Common myeloid progenitor, CD34-positive (primary cell): ENCODE measurements around the gene VWF.

Experiments used
- CTCF ChIA-PET: fragments of 350-600 bp; sonication (Branson Sonifier 250); formaldehyde crosslinking; loops from one replicate; lab custom pipeline; 2021; ENCODE audit warnings: antibody characterized with exemption; lab: Charles Lee
- POLR2A ChIA-PET: fragments of 350-600 bp; sonication (Branson Sonifier 250); formaldehyde crosslinking; loops from one replicate; lab custom pipeline; 2021; ENCODE audit warnings: antibody characterized with exemption; lab: Charles Lee
- DNase-seq, 3 donors: peaks; one replicate each; pipeline versions ENCODE4 v3.0.0 to v3.0.0-alpha.2; 2013
- H3K27ac ChIP-seq, 2 experiments: 1 replicate in 1 of 2; 2 replicates in 1 of 2; pipeline ENCODE4 v1.7.0; 2013; ENCODE audit warnings: inconsistent platforms in 2 of 2, low read length in 2 of 2, mild to moderate bottlenecking in 2 of 2, low read depth in 1 of 2, moderate library complexity in 1 of 2; ENCODE audit not compliant: severe bottlenecking in 2 of 2, insufficient read depth in 1 of 2, poor library complexity in 1 of 2
- H3K27me3 ChIP-seq, 5 experiments: replicated peaks in 2 of 5; 1 replicate in 3 of 5; 2 replicates in 2 of 5; pipeline versions ENCODE4 v1.6.1 to v1.7.0; 2013; ENCODE audit warnings: low read length in 4 of 5, mild to moderate bottlenecking in 2 of 5, moderate library complexity in 2 of 5, inconsistent platforms in 1 of 5; ENCODE audit not compliant: insufficient read depth in 5 of 5, control insufficient read depth in 4 of 5
- H3K36me3 ChIP-seq, 4 experiments: 1 replicate in 2 of 4; 2 replicates in 2 of 4; pipeline versions ENCODE4 v1.6.1 to v1.7.0; 2013; ENCODE audit warnings: low read length in 3 of 4, control low read depth in 1 of 4, mild to moderate bottlenecking in 1 of 4; ENCODE audit not compliant: control insufficient read depth in 4 of 4, insufficient read depth in 4 of 4
- H3K4me1 ChIP-seq, 4 experiments: 1 replicate in 3 of 4; 2 replicates in 1 of 4; pipeline versions ENCODE4 v1.6.1 to v1.7.1; 2013; ENCODE audit warnings: low read length in 3 of 4, mild to moderate bottlenecking in 3 of 4, control low read depth in 1 of 4, inconsistent platforms in 1 of 4, moderate library complexity in 1 of 4; ENCODE audit not compliant: control insufficient read depth in 4 of 4, insufficient read depth in 4 of 4; ENCODE audit errors: control extremely low read depth in 1 of 4
- H3K4me3 ChIP-seq, 7 experiments: 1 replicate in 4 of 7; 2 replicates in 3 of 7; pipeline versions ENCODE4 v1.5.1 to v1.7.0; 2013; ENCODE audit warnings: mild to moderate bottlenecking in 7 of 7, low read length in 6 of 7, moderate library complexity in 6 of 7, inconsistent platforms in 2 of 7, low read depth in 2 of 7, control low read depth in 1 of 7; ENCODE audit not compliant: insufficient read depth in 4 of 7, control insufficient read depth in 1 of 7; ENCODE audit errors: extremely low read depth in 1 of 7
- H3K9me3 ChIP-seq, 5 experiments: 1 replicate in 4 of 5; 2 replicates in 1 of 5; pipeline versions ENCODE4 v1.6.1 to v1.7.1; 2013; ENCODE audit warnings: low read length in 4 of 5, mild to moderate bottlenecking in 2 of 5, inconsistent platforms in 1 of 5, low read depth in 1 of 5, moderate library complexity in 1 of 5; ENCODE audit not compliant: control insufficient read depth in 4 of 5, insufficient read depth in 2 of 5; ENCODE audit errors: control extremely low read depth in 1 of 5
- WGBS: methylation state at CpG from one replicate; pipeline ENCODE4 v1.1.5; 2013; ENCODE audit not compliant: insufficient coverage; 5-methylcytosine and 5-hydroxymethylcytosine counted together

The VWF gene

DNA sequence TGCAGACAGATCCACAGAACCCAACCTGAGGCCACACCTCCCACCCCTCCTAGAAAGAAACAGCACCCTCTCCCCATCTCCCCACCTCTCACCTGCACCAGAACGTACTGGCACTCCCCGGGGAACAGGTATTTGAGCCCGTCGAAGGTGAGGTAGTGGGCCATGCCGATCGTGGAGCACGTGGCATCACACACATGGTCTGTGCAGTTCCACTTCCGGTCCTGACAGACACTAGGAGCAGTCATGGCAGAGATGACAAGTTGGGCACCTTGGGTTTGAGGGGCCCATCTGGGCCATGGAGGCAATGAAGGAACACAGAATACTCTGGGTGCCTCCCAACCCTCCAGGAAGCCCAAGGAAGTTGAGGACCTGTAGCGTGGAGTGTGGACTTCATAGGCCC lies 89.9 kb downstream of the VWF start:
- CTCF ChIA-PET: interaction anchor here (8.3 kb wide), 1 partner anchor 42 kb away, joined by 265 read pairs; no protein-coding TSS in a partner anchor
- no peaks in the 10 kb centered on the region for H3K36me3 ChIP-seq
- no peak overlapping the region for H3K4me3 ChIP-seq
- POLR2A ChIA-PET: no interaction called here
- peaks cover 0 to under 1% (median 0%) of the 10 kb centered on the region in 4 experiments for H3K4me1 ChIP-seq
- H3K27ac ChIP-seq: no peak overlapping the region
- no peak for DNase-seq
- 86% methylated on average over 9 of the region's 9 CpGs for WGBS
- no peaks in the 10 kb centered on the region for H3K9me3 ChIP-seq
- H3K27me3 ChIP-seq: no peaks in the 10 kb centered on the region

DNA sequence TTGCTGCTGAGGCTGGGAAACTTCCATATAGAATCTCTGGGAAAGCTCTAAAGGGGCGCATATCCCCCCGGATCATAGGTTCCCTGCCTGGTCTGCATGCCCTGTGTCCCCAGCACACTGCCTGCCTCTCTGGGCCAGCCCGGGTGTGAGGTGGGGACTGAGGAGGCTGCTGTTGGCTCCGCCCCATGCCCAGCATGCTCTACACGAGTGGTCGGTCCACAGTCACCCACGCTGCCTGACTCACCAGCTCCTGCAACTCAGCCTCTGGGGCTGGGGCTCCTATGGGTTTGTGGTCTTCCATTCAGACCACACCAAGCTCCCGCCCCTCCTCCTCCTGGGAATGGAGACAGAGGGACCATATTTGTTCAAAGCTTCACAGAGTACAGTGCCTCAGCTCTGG lies 90.9 kb downstream of the VWF start:
- ChIA-PET POLR2A (no interaction called here), CTCF (interaction anchor here (0.9 to 8.3 kb wide), 3 partner anchors 12 to 237 kb away, joined by 3 to 265 read pairs (median 3); no protein-coding TSS in a partner anchor)
- H3K4me1 ChIP-seq: no peaks in the 10 kb centered on the region
- no peaks in the 10 kb centered on the region for H3K27me3 ChIP-seq
- no peaks in the 10 kb centered on the region for H3K36me3 ChIP-seq
- no peak for DNase-seq
- peaks cover 0 to 2% (median 0%) of the 10 kb centered on the region in 5 experiments for H3K9me3 ChIP-seq
- H3K27ac ChIP-seq: no peak overlapping the region
- 100% methylated on average over 5 of the region's 8 CpGs for WGBS
- no peak overlapping the region for H3K4me3 ChIP-seq

DNA sequence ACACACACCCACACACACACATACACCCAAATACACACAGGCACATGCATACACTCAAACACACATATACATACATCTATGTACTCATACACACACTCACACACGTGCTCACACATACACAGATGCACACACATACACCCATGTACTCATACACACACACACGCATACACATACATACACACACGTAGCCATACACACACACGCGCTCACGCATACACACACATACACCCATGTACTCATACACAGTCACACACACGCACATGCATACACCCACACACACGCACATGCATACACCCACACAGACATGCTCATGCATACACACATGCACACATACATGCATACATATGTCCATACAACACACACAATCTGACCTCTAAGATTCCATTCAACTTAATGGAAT lies 91.7 kb downstream of the VWF start:
- Histone ChIP-seq H3K4me1 (no peaks in the 10 kb centered on the region), H3K9me3 (peaks cover 0 to 5% (median 0%) of the 10 kb centered on the region in 5 experiments), H3K27ac (no peak overlapping the region), H3K36me3 (no peaks in the 10 kb centered on the region), H3K4me3 (no peak overlapping the region), H3K27me3 (no peaks in the 10 kb centered on the region)
- ChIA-PET CTCF (interaction anchor here (1.2 to 8.3 kb wide), 2 partner anchors 40 to 236 kb away, joined by 3 to 265 read pairs; no protein-coding TSS in a partner anchor), POLR2A (no interaction called here)
- peak in 1 of 3 donors; percentile 26 for DNase-seq
- 40% methylated on average over 2 of the region's 8 CpGs for WGBS

DNA sequence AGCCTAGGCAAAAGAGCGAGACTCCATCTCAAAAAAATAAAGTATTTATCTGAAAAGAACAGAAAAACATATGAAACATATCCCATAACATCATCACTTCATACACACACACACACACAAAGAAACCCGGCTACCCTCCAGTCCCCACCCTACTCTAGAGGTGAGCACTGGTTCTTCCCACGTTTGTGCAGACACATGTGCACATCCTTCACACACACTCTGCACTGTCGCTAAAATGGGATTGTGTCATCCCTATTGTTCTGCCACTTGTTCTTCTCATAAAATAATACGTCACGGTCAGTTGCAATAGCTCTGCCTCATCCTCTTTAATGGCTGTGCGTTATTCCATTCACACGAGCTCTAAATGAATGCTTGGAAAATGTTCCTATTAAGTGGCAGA lies 93.5 kb downstream of the VWF start:
- Histone ChIP-seq H3K27me3 (no peaks in the 10 kb centered on the region), H3K9me3 (peaks cover 0 to 9% (median 0%) of the 10 kb centered on the region in 5 experiments), H3K36me3 (no peaks in the 10 kb centered on the region), H3K27ac (no peak overlapping the region), H3K4me1 (peaks cover 0 to 6% (median under 1%) of the 10 kb centered on the region in 4 experiments), H3K4me3 (no peak overlapping the region)
- ChIA-PET CTCF (interaction anchor here (1.0 to 2.2 kb wide), 6 partner anchors 10 to 43 kb away, joined by 3 to 7 read pairs (median 4); no protein-coding TSS in a partner anchor), POLR2A (interaction anchor here (1.0 kb wide), 1 partner anchor 43 kb away, joined by 4 read pairs; no protein-coding TSS in a partner anchor)
- no peak for DNase-seq
- 92% methylated on average over 5 of the region's 8 CpGs for WGBS

DNA sequence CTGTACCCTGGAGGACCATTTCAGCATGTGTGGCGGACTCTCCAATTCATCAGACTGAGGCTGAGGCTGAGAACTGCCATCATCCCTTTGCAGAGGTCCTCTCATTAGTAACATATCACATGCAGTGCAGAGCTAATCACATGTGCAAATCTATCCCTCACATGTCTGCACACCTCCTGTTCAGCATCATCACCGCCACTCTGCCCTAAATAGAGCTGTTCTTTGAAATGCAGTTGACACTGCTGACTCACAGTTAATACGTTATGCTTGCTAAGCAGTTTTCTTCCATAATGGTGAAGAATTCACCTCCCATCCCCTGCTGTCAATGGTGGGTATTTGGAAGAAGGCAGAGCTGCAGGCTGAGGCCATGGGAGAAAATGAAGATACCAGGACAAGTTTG lies 94.4 kb downstream of the VWF start:
- peaks cover 0 to 9% (median 0%) of the 10 kb centered on the region in 5 experiments for H3K9me3 ChIP-seq

DNA sequence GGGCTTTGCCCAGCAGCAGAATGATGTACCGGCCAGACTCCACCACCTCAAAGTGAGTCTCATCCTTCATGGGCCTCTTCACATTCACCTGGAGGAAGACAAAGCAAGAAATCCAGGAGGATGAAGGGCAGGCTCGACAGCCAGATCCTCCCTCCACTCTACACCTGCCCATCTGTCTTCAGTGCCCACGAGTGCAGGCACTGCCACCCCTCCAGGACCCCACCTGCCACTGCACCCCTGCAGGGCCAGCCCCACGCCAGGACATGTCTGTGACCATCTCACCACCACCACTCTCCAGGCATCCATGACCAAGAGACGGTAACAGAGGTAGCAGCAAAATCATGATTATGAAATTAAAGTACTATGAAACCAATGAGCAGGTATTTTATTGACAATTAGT lies 95.1 kb downstream of the VWF start:
- 100% methylated on average over 3 of the region's 5 CpGs for WGBS
- DNase-seq: no peak
- Histone ChIP-seq H3K27me3 (no peaks in the 10 kb centered on the region), H3K9me3 (peaks cover 0 to 9% (median 0%) of the 10 kb centered on the region in 5 experiments), H3K4me3 (no peak overlapping the region), H3K4me1 (peaks cover 0 to 12% (median under 1%) of the 10 kb centered on the region in 4 experiments), H3K36me3 (no peaks in the 10 kb centered on the region), H3K27ac (no peak overlapping the region)
- CTCF ChIA-PET: interaction anchor here (0.6 to 2.2 kb wide), 4 partner anchors 9 to 312 kb away, joined by 3 to 9 read pairs (median 6); no protein-coding TSS in a partner anchor
- POLR2A ChIA-PET: no interaction called here

More for the DNA sequence above, 94.4 kb downstream of the VWF start:
- ChIA-PET POLR2A (no interaction called here), CTCF (interaction anchor here (0.6 to 2.2 kb wide), 6 partner anchors 9 to 423 kb away, joined by 3 to 9 read pairs (median 4); no protein-coding TSS in a partner anchor)
- H3K4me3 ChIP-seq: no peak overlapping the region
- no peak for DNase-seq
- H3K4me1 ChIP-seq: peaks cover 0 to 11% (median under 1%) of the 10 kb centered on the region in 4 experiments
- H3K27ac ChIP-seq: no peak overlapping the region
- 50% methylated on average over 2 of the region's 3 CpGs for WGBS
- no peaks in the 10 kb centered on the region for H3K36me3 ChIP-seq
- H3K27me3 ChIP-seq: no peaks in the 10 kb centered on the region

DNA sequence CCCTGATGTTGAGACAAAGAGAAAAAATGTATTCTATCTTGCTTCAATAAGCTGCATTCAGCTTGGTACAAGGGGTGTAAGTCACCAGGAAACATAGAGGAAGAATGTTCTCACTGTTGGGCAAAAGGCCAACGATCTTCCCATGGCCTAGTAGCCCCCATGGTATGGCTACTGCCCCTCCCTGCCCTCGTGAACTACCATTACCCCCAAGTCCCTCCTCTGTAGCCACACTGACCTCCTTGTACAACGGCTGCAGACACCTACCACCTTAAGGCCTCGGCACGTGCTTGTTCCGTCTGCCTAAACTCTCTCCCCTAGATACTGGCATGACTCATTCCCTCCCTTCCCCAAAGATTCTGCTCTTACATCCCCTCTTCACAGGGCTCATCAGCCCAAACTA lies 97.5 kb downstream of the VWF start:
- POLR2A ChIA-PET: no interaction called here
- WGBS: 81% methylated on average over 6 of the region's 6 CpGs

More for the DNA sequence above, 97.5 kb downstream of the VWF start:
- Histone ChIP-seq H3K36me3 (no peaks in the 10 kb centered on the region), H3K4me1 (peaks cover 0 to 12% (median under 1%) of the 10 kb centered on the region in 4 experiments), H3K4me3 (no peak overlapping the region), H3K27ac (no peak overlapping the region), H3K27me3 (no peaks in the 10 kb centered on the region), H3K9me3 (peaks cover 0 to 9% (median 0%) of the 10 kb centered on the region in 5 experiments)
- CTCF ChIA-PET: interaction anchor here (1.0 to 3.5 kb wide), 4 partner anchors 10 to 38 kb away, joined by 3 to 11 read pairs (median 8); no protein-coding TSS in a partner anchor
- no peak for DNase-seq
